ENCODE data around the gene CATSPERE.

GRCh38 chr1:244466724-244467123 is 5.7 kb downstream of the CATSPERE start:
- TF ChIP-seq CTCF (IDR thresholded peaks at IDR 0.05 in 2 of 3, conservative IDR thresholded peaks at IDR 0.05 in 1 of 3; ENCODE audit: insufficient read depth in 2 of 3, low read depth in 1 of 3, low read length in 3 of 3): no peak
- no peak for TF ChIP-seq EP300 (IDR thresholded peaks at IDR 0.05; ENCODE audit: low read length)
- TF ChIP-seq CBFB (CRISPR knock-in tag; IDR thresholded peaks at IDR 0.05): no peak
- TF ChIP-seq NR2F6 (CRISPR knock-in tag; IDR thresholded peaks at IDR 0.05): no peak
- no peak for TF ChIP-seq PURB (CRISPR knock-in tag; IDR thresholded peaks at IDR 0.05; ENCODE audit: low read depth)
- no peak for TF ChIP-seq MAFG (tag; conservative IDR thresholded peaks at IDR 0.05)
